ENCODE measurements around the gene SMC3. TPM values are rescaled to one million over a fixed set of nuclear protein-coding genes. Genes with fewer than 3 reads are reported as not detected.

The SMC3 gene
- total and polyA plus RNA-seq, 12 donors = 11.1 to 23.5 (median 20.0) TPM

- TF ChIP-seq, protein P1, sequence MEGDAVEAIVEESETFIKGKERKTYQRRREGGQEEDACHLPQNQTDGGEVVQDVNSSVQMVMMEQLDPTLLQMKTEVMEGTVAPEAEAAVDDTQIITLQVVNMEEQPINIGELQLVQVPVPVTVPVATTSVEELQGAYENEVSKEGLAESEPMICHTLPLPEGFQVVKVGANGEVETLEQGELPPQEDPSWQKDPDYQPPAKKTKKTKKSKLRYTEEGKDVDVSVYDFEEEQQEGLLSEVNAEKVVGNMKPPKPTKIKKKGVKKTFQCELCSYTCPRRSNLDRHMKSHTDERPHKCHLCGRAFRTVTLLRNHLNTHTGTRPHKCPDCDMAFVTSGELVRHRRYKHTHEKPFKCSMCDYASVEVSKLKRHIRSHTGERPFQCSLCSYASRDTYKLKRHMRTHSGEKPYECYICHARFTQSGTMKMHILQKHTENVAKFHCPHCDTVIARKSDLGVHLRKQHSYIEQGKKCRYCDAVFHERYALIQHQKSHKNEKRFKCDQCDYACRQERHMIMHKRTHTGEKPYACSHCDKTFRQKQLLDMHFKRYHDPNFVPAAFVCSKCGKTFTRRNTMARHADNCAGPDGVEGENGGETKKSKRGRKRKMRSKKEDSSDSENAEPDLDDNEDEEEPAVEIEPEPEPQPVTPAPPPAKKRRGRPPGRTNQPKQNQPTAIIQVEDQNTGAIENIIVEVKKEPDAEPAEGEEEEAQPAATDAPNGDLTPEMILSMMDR (IDR thresholded peaks at IDR 0.05) = no peak
- Histone ChIP-seq H3K27ac (no peak overlapping the region), H3K4me1 (peaks cover 0 to 30% (median 0%) of the 10 kb centered on the region in 9 donors), H3K36me3 (no peaks in the 10 kb centered on the region), H3K27me3 (no peaks in the 10 kb centered on the region), H3K9me3 (no peaks in the 10 kb centered on the region), H3K4me3 (no peak overlapping the region)
- no peak for DNase-seq
- intact Hi-C loops (cut with DNase I) = no loop called here
- ATAC-seq = no peak
- WGBS, 2 donors = 89 to 94% methylated on average over 3 of the region's 3 CpGs
Observed at GRCh38 chr10:110524179-110524858, 43.2 kb upstream of the SMC3 start.

DNA sequence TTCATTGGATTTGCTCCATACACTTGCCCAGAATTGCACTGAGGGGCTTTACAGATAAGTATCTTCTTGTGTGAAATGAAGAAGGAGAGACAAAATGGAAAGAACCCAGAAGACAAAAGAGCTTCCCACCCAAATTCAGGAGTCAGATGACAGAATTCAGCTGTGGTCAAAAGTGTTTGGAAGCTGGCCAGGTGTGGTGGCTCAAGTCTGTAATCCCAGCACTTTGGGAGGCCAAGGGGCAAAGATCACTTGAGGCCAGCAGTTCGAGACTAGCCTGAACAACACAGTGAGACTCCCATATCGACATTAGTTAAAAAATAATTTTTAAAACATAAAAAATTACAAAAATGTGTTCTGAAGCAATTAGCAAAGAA is 42.6 kb upstream of the SMC3 start:
- Histone ChIP-seq H3K4me3 (no peak overlapping the region), H3K27me3 (peaks cover 0 to under 1% (median 0%) of the 10 kb centered on the region in 7 donors), H3K27ac (no peak overlapping the region), H3K4me1 (peaks cover 0 to 35% (median 0%) of the 10 kb centered on the region in 9 donors), H3K9me3 (no peaks in the 10 kb centered on the region), H3K36me3 (no peaks in the 10 kb centered on the region)
- ATAC-seq (no peak), DNase-seq (no peak)
- TF ChIP-seq, protein P1 (IDR thresholded peaks at IDR 0.05) = no peak
- WGBS, 2 donors = 76 to 77% methylated on average over 2 of the region's 2 CpGs
- intact Hi-C loops (cut with DNase I) = no loop called here

GRCh38 chr10:110525349-110526260 is 41.9 kb upstream of the SMC3 start:
- intact Hi-C loops (cut with DNase I) = no loop called here
- Histone ChIP-seq H3K27ac (peak overlapping the region in 1 of 10 donors; percentile 29), H3K4me1 (peaks cover 0 to 43% (median 7%) of the 10 kb centered on the region in 9 donors), H3K9me3 (no peaks in the 10 kb centered on the region), H3K27me3 (peaks cover 0 to 8% (median 0%) of the 10 kb centered on the region in 7 donors), H3K36me3 (no peaks in the 10 kb centered on the region), H3K4me3 (no peak overlapping the region)
- WGBS, 2 donors = 56 to 67% methylated on average over 9 of the region's 9 CpGs
- ATAC-seq (peak in 2 of 8 donors; percentile 18 to 30), DNase-seq (no peak)
- TF ChIP-seq, protein P1 (IDR thresholded peaks at IDR 0.05) = no peak

DNA sequence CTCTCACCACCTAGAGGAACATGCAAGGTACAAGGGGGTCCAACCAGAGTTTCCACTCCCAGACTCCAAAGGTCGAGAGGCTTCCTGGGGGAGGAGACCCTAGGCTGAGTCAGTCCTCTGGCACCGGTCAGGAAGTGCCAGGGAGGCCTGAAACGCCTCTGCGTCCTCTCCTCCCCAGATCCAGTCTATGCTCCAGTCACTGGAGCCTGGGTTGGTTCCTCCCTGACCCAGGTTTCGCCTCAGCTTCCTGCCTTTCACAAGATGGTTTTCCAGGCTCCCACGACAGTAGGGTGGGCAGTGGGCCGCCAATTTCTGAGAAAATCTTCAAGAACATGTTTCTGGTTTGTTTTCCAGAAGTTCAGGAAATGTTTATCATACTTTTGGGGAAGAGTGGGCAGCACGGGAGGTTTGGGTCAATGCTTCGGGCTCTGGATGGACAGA is 39.7 kb upstream of the SMC3 start:
- Histone ChIP-seq H3K9me3 (no peaks in the 10 kb centered on the region), H3K27ac (no peak overlapping the region), H3K36me3 (no peaks in the 10 kb centered on the region), H3K27me3 (peaks cover 0 to 13% (median 0%) of the 10 kb centered on the region in 7 donors), H3K4me1 (peaks cover 0 to 47% (median 9%) of the 10 kb centered on the region in 9 donors), H3K4me3 (no peak overlapping the region)
- DNase-seq (no peak), ATAC-seq (peak in 1 of 8 donors; percentile 48)
- TF ChIP-seq, protein P1 (IDR thresholded peaks at IDR 0.05) = no peak
- intact Hi-C loops (cut with DNase I) = no loop called here
- 75 to 80% methylated on average over 9 of the region's 9 CpGs for WGBS, 2 donors

Data from heart right ventricle (tissue), 16 donors.